Jurkat, Clone E6-1 (cell line): ENCODE results near the gene PRRG3. TPM values are rescaled to one million over a fixed set of nuclear protein-coding genes. Genes with fewer than 3 reads are reported as not detected.
"Not testable (repeated sequence)": the region's sequence is repeated elsewhere in the genome, so short reads cannot be mapped to it uniquely, and the experiment has no call there.

Experiments used
- DNase-seq: peaks from one replicate; pipeline ENCODE4 v3.0.0-alpha.2; 2011; ENCODE audit warnings: low read depth, low spot score
- H3K4me3 ChIP-seq: 2 replicates; pipeline ENCODE4 v1.5.1; 2011; ENCODE audit warnings: mild to moderate bottlenecking, low read length, control low read depth, moderate library complexity
- polyA plus RNA-seq: library from polyadenylated mRNA; unstranded; fragments of >200 nt; gene quantifications from one replicate; pipeline ENCODE4 v1.2.1, GENCODE V29; 2012; ENCODE audit warnings: missing spikeins; ENCODE audit not compliant: insufficient read length, insufficient read depth

The PRRG3 gene
- polyA plus RNA-seq, result not detected

DNA sequence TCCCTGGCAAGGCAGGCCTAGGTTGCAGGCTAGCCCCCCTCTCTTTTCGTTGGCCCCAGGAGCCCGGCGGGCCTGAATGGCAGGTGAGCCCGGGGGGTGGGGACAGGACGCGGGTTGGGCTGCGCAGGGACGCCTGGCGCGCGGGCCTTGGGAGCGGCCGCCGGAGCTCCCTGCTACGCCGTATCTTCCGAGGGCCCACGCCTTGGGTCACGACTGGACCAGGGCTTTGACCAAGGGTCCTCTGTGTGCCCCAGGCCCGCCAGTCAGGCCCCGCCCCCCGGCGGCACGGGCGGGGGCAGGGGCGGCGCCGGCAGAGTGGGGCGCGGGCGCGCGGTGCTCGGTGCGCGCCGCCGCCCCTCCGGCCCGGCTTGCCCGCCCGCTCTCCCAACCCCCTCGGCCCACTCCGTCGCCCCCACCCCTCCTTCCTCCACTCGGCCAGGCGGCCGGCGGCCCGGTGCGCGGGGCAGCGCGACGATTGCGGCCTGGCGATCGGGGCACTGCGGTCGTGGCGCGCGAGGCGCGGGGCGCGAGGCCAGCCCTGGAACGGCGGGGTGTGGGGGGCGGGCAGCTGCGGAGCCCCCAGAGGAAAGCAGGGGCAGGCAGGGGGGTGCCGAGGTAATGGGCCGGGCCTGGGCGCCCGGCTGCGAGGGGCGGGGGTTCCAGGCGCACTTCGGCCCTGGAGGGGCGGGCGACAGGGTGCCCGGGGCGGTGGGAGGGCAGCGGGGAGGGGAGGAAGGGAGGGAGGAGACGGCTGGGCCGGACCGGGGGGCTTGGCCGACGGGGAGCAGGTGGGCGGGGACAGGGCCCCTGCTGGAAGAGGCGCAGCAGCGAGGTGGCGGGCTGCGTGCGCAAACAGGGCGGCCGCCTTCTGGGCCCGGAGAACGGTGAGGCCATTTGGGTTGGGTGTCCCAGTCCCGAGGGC lies at the start of gene PRRG3:
TSS of gene PRRG3 (plus strand) at position 798 of the 922 bp plus-strand sequence. CDS start 3,357 bp downstream, outside the sequence.
- no peak for DNase-seq
- no peak within 1 kb of the TSS for H3K4me3 ChIP-seq

GRCh38 chrX:151675121-151675746 lies 20.0 kb upstream of the PRRG3 start:
- DNase-seq, result no peak
- no peak overlapping the region for H3K4me3 ChIP-seq

DNA sequence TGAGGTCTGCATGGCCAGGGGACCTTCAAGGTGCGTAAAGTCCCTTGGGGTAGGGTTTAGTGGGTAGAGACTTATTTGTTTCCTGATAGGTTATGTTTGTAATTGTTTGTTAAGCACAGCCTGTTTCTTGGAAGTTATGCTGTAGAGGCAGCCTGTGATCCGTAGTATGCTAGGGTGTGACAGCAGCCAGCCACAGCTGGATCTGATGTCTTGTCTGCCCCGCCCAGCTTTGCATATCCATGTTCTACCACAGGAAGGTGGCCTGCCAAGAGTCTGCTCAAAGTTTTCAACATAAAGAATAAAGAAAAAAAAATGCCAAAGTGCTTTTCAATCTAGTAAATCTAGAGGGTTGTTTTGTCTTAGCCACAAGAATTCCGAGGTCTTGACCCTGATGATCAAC lies 19.1 kb upstream of the PRRG3 start:
- no peak for DNase-seq

DNA sequence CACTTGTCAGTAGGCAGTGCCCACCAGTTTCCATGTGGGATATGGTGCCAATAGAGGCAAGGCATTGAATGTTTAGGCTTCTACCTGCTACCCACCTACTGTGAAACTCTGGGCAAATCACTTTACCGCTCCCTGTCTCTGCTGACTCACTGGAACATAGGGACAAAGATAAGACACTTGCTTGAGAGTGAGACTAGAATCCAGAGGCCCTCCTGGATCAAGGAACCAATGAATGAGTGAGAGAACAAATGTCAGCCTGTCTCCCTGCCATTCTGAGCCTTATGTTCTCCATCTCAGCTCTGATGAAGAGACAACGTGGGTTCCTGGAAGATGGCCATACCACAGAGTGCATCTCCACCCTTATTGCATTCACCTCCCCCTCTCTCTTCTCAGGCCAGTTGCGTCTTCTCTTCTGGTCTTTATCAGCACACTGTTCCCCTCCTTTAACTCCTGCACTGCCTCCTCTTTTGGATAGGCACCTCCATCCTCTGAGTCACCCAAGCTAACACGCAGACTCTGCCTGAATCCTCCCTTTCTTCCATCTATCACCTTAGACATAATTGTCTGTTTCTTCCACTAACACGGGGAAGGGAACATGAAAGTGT lies 15.4 kb upstream of the PRRG3 start:
- DNase-seq, result no peak
- H3K4me3 ChIP-seq, result no peak overlapping the region

More for the DNA sequence above, 19.1 kb upstream of the PRRG3 start:
- H3K4me3 ChIP-seq, result no peak overlapping the region

DNA sequence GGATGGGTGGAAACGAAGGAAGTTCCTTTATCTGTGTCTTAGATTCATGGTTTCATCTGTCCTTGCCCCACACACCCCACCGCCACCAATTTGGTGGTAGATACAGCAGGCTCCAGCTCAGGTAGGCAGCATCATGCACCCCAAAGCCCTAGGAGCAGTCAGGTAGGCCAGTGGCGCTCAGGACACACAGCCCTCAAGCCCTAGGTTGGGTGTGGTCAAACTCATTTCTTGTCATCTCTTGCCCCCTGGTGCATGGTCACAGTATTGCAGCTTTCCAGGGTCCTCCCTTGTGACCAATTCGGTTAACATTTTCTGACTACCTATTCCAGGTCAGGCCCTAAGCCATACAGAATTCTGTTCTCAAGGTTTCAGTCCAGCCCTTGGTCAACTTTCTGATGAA lies 14.5 kb upstream of the PRRG3 start:
- peak; percentile 42 for DNase-seq
- H3K4me3 ChIP-seq, result no peak overlapping the region

- no peak for DNase-seq
- no peak overlapping the region for H3K4me3 ChIP-seq
These were observed 7.6 kb upstream of the PRRG3 start for GRCh38 chrX:151687635-151688034.

DNA sequence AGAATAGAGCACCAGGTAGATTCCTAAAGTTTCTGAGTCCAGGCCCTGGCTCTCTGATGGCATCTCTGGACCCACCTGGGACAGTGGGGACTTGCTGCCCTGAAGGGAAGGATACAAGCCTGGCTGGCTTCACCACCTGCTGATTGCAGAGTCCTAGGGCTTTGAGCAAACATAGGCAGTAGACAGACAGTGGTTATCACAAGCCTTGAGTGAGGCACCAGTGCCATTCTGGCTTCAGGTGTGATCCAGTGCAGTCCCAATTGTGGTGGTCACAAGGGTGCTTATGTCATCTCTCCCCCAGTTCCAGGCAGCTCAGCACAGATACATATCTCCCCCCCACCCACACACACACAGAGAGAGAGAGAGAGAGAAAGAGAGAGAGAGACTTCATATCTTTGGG lies 6.6 kb upstream of the PRRG3 start:
- no peak for DNase-seq
- no peak overlapping the region for H3K4me3 ChIP-seq

GRCh38 chrX:151692825-151693224 lies 2.4 kb upstream of the PRRG3 start:
- no peak overlapping the region for H3K4me3 ChIP-seq
- DNase-seq, result no peak

- no peak for DNase-seq
- no peak overlapping the region for H3K4me3 ChIP-seq
These were observed 1.1 kb upstream of the PRRG3 start for GRCh38 chrX:151694121-151694520.

- H3K4me3 ChIP-seq, result no peak overlapping the region
- DNase-seq, result no peak
These were observed 504 bp downstream of the PRRG3 start for GRCh38 chrX:151695583-151696340.

DNA sequence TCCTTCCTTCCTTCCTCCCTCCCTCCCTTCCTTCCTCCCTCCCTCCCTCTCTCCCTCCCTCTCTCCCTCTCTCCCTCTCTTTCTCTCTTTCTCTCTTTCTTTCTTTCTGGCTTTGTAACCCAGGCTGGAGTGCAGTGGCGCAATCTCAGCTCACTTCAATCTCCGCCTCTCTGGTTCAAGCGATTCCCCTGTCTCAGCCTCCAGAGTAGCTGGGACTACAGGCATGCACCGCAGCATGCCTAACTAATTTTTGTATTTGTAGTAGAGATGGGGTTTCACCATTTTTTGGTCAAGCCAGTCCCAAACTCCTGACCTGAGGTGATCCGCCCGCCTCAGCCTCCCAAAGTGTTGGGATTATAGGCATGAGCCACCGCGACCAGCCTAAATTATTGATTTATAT lies 1.8 kb downstream of the PRRG3 start:
- DNase-seq, H3K4me3 ChIP-seq: not testable (repeated sequence)

GRCh38 chrX:151697522-151697921 lies 2.3 kb downstream of the PRRG3 start:
- DNase-seq, result no peak
- H3K4me3 ChIP-seq, result no peak overlapping the region

- H3K4me3 ChIP-seq, result no peak overlapping the region
- no peak for DNase-seq
These were observed 3.2 kb downstream of the PRRG3 start for GRCh38 chrX:151698485-151698884.

DNA sequence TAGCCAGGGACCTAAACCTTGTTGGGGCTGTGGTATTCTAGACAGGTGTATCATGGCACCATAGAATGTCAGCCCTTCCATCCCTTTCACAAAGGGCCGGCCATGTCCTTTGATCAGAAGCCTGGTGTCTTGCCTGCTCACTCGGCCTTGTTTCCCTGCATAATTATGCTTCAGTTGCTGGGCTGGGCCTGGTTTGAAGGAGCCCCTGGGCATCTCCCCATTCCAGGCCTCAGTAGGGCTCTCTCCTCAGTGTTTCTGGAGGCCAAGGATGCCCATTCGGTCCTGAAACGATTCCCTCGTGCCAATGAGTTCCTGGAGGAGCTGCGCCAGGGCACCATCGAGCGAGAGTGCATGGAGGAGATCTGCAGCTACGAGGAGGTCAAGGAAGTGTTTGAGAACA lies 4.5 kb downstream of the PRRG3 start:
- H3K4me3 ChIP-seq, result no peak overlapping the region
- no peak for DNase-seq

- H3K4me3 ChIP-seq, result no peak overlapping the region
- no peak for DNase-seq
These were observed 5.3 kb downstream of the PRRG3 start for GRCh38 chrX:151700581-151700980.

DNA sequence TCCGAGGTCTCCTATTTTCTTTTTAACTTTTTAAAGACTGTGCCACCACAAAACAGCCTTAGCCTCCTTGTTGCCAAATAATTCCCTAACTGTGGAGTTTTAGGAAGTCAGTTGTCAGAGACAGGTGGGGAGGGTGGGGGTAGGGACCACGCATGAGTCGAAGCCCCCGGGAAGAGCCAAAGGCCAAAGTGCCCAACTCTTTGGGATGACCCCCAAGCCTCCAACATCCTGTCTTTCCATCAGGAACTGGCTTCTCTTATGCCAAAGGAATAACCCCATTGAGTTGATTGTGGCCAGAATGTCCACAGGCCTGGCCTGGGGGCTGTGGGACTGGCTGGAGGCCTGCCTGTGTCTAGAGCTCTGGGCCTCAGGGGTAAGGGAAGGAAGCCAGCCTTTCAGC lies 5.8 kb downstream of the PRRG3 start:
- H3K4me3 ChIP-seq, result no peak overlapping the region
- no peak for DNase-seq

GRCh38 chrX:151701531-151701930 lies 6.3 kb downstream of the PRRG3 start:
- no peak for DNase-seq
- no peak overlapping the region for H3K4me3 ChIP-seq

DNA sequence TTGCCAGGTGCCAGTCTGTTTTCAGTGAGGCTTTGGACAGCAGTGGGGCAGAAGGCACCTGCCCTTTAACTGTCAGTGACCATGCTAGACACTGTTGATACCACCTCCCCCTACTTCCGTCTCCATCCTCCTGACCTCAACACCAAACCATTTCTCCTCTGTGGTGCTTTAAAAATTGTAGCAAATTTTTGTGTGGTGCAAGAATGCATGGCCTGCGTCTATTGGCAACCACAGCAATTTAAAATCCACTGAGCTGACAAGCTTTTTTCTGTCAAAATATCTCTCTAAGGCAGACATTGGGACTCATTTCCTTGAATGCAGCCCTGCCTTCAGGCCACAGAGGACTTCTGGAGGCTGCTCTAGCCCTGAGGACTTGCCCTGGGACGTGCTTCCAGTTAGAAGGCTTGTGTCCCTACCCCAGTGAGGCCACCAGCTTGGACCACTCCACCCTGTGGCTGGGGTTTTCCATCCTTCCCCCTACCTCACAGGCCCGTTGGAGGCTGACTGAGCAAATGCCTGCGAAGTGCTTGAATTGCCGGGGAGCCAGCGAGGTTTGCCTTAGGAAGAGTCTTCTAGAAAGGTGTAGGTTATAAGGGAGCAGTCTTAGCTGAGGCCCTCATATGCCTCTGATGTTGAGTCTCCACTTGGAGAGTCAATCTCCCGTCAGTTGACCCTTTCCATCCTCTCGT lies 6.9 kb downstream of the PRRG3 start:
- no peak overlapping the region for H3K4me3 ChIP-seq
- no peak for DNase-seq
